Measurements from ENCODE around the gene SOX12.

GRCh38 chr20:297098-297924 is 28.0 kb upstream of the SOX12 start, which contains the start of gene ZCCHC3:
- TF ChIP-seq CTCF (IDR thresholded peaks at IDR 0.05) = peak; percentile 19
- no peak for TF ChIP-seq EZH2 (IDR thresholded peaks at IDR 0.05; ENCODE audit: borderline replicate concordance, insufficient read depth, low read depth, low read length, poor library complexity, severe bottlenecking)

All from B cell (primary cell).